ENCODE results near the gene MYO9B.

MYO9B gene

GRCh38 chr19:17036640-17037039 lies 38.9 kb upstream of the MYO9B start:
- no peak overlapping the region for H2AFZ ChIP-seq (ENCODE audit: low read depth, low read length, severe bottlenecking)
- H3K9me3 ChIP-seq (ENCODE audit: insufficient read depth, low read length): no peaks in the 10 kb centered on the region
- H4K20me1 ChIP-seq (ENCODE audit: low read depth, low read length): no peaks in the 10 kb centered on the region
- no peaks in the 10 kb centered on the region for H3K36me3 ChIP-seq (ENCODE audit: low read length)
- H3K4me2 ChIP-seq (ENCODE audit: low read depth, low read length, poor library complexity, severe bottlenecking): no peak overlapping the region
- H3K9me2 ChIP-seq (replicated peaks; ENCODE audit: insufficient read depth, low read length): no peaks in the 10 kb centered on the region
- no peaks in the 10 kb centered on the region for H3F3A ChIP-seq (ENCODE audit: insufficient read depth)
- no peaks in the 10 kb centered on the region for H3K27me3 ChIP-seq (ENCODE audit: low read length)
- no peak for TF ChIP-seq CTCF (IDR thresholded peaks at IDR 0.05; ENCODE audit: insufficient read depth, low read length, poor library complexity, severe bottlenecking)
- no peak for TF ChIP-seq EZH2phosphoT487 (conservative IDR thresholded peaks at IDR 0.05; ENCODE audit: low read length)
- no peak overlapping the region for H3K4me3 ChIP-seq (ENCODE audit: insufficient read depth, low read length, poor library complexity, severe bottlenecking)
- no peak overlapping the region for H3K9ac ChIP-seq (ENCODE audit: low read length)
- H3K27ac ChIP-seq (ENCODE audit: low read depth, low read length): no peak overlapping the region
- H3K79me2 ChIP-seq (ENCODE audit: insufficient read depth, low read length): no peaks in the 10 kb centered on the region

- no peaks in the 10 kb centered on the region for H3F3A ChIP-seq (ENCODE audit: insufficient read depth)
- no peaks in the 10 kb centered on the region for H3K9me2 ChIP-seq (replicated peaks; ENCODE audit: insufficient read depth, low read length)
- H4K20me1 ChIP-seq (ENCODE audit: low read depth, low read length): no peaks in the 10 kb centered on the region
- no peaks in the 10 kb centered on the region for H3K79me2 ChIP-seq (ENCODE audit: insufficient read depth, low read length)
- no peak overlapping the region for H3K4me2 ChIP-seq (ENCODE audit: low read depth, low read length, poor library complexity, severe bottlenecking)
- no peak for TF ChIP-seq EZH2phosphoT487 (conservative IDR thresholded peaks at IDR 0.05; ENCODE audit: low read length)
- no peak for TF ChIP-seq CTCF (IDR thresholded peaks at IDR 0.05; ENCODE audit: insufficient read depth, low read length, poor library complexity, severe bottlenecking)
- no peak overlapping the region for H3K27ac ChIP-seq (ENCODE audit: low read depth, low read length)
- no peaks in the 10 kb centered on the region for H3K27me3 ChIP-seq (ENCODE audit: low read length)
- no peak overlapping the region for H3K4me3 ChIP-seq (ENCODE audit: insufficient read depth, low read length, poor library complexity, severe bottlenecking)
- no peaks in the 10 kb centered on the region for H3K9me3 ChIP-seq (ENCODE audit: insufficient read depth, low read length)
- H2AFZ ChIP-seq (ENCODE audit: low read depth, low read length, severe bottlenecking): no peak overlapping the region
- H3K36me3 ChIP-seq (ENCODE audit: low read length): no peaks in the 10 kb centered on the region
- no peak overlapping the region for H3K9ac ChIP-seq (ENCODE audit: low read length)
These were observed 38.4 kb upstream of the MYO9B start for GRCh38 chr19:17037184-17037583.

GRCh38 chr19:17037966-17038500 lies 37.5 kb upstream of the MYO9B start:
- TF ChIP-seq CTCF (IDR thresholded peaks at IDR 0.05; ENCODE audit: insufficient read depth, low read length, poor library complexity, severe bottlenecking) (no peak), EZH2phosphoT487 (conservative IDR thresholded peaks at IDR 0.05; ENCODE audit: low read length) (no peak)
- Histone ChIP-seq H3K9ac (ENCODE audit: low read length) (no peak overlapping the region), H3K4me3 (ENCODE audit: insufficient read depth, low read length, poor library complexity, severe bottlenecking) (no peak overlapping the region)

More at GRCh38 chr19:17037966-17038500, 37.5 kb upstream of the MYO9B start:
- Histone ChIP-seq H3K9me2 (replicated peaks; ENCODE audit: insufficient read depth, low read length) (no peaks in the 10 kb centered on the region), H4K20me1 (ENCODE audit: low read depth, low read length) (no peaks in the 10 kb centered on the region), H3K4me2 (ENCODE audit: low read depth, low read length, poor library complexity, severe bottlenecking) (no peak overlapping the region), H3K27ac (ENCODE audit: low read depth, low read length) (no peak overlapping the region), H3K27me3 (ENCODE audit: low read length) (no peaks in the 10 kb centered on the region), H3K36me3 (ENCODE audit: low read length) (no peaks in the 10 kb centered on the region), H3K79me2 (ENCODE audit: insufficient read depth, low read length) (no peaks in the 10 kb centered on the region), H3F3A (ENCODE audit: insufficient read depth) (no peaks in the 10 kb centered on the region), H3K9me3 (ENCODE audit: insufficient read depth, low read length) (no peaks in the 10 kb centered on the region), H2AFZ (ENCODE audit: low read depth, low read length, severe bottlenecking) (no peak overlapping the region)
